ENCODE results near the gene CARS1. TPM values are rescaled to one million over a fixed set of nuclear protein-coding genes. Genes with fewer than 3 reads are reported as not detected.

Gene CARS1
- total and polyA plus RNA-seq, 2 donors (not counting 1 experiment from before 2014, with no cell fraction given), result 31.3 to 49.5 TPM

GRCh38 chr11:3093281-3094191 is 36.3 kb upstream of the CARS1 start:
- Histone ChIP-seq H3K27ac (ENCODE audit: low read length in 2 of 2) (no peak overlapping the region), H3K4me1 (ENCODE audit: control insufficient read depth in 2 of 2, insufficient read depth in 2 of 2, low read length in 2 of 2) (peaks cover 0 to 6% of the 10 kb centered on the region in 2 donors), H3K27me3 (replicated peaks in 1 of 4; ENCODE audit: control extremely low read depth in 1 of 4, control insufficient read depth in 3 of 4, insufficient read depth in 4 of 4, low read length in 3 of 4) (peaks cover 0 to 7% (median 0%) of the 10 kb centered on the region in 4 experiments), H4K20me1 (ENCODE audit: control insufficient read depth, insufficient read depth, low read length, poor library complexity, severe bottlenecking) (no peaks in the 10 kb centered on the region), H3K79me2 (ENCODE audit: control insufficient read depth, insufficient read depth, low read length) (no peaks in the 10 kb centered on the region), H2AFZ (ENCODE audit: insufficient read depth, low read depth, low read length, poor library complexity, severe bottlenecking) (no peak overlapping the region), H3K9me3 (ENCODE audit: control extremely low read depth in 1 of 3, control insufficient read depth in 2 of 3, insufficient read depth in 1 of 3, low read length in 2 of 3) (no peaks in the 10 kb centered on the region), H3K36me3 (replicated peaks in 1 of 2; ENCODE audit: control extremely low read depth in 1 of 2, control insufficient read depth in 1 of 2, extremely low read depth in 1 of 2, insufficient read depth in 2 of 2, low read length in 1 of 2) (no peaks in the 10 kb centered on the region), H3K4me3 (ENCODE audit: control extremely low read depth in 1 of 5, extremely low read depth in 1 of 5, insufficient read depth in 1 of 5, low read depth in 2 of 5, low read length in 4 of 5) (no peak overlapping the region), H3K4me2 (replicated peaks; ENCODE audit: low read depth, low read length, poor library complexity, severe bottlenecking) (no peak overlapping the region), H3K9ac (ENCODE audit: low read length) (no peak overlapping the region)
- intact Hi-C loops (cut with micrococcal nuclease), result loop anchor here (2.0 to 5.0 kb wide), 2 partner anchors 101 to 163 kb away; partner anchors contain the start of gene NAP1L4
- H3K4me1 Mint-ChIP-seq, result no peaks in the 10 kb centered on the region
- H3K27me3 Mint-ChIP-seq, result peaks cover 15% of the 10 kb centered on the region
- DNase-seq (no peak), ATAC-seq (ENCODE audit: low read depth) (no peak)
- peak overlapping the region; percentile 50 for H3K27ac Mint-ChIP-seq
- POLR2A ChIA-PET, result no interaction called here
- 94% methylated on average over 36 of the region's 36 CpGs for WGBS (ENCODE audit: insufficient coverage)
- H3K9me3 Mint-ChIP-seq (ENCODE audit: insufficient read depth), result no peaks in the 10 kb centered on the region
- H3K4me3 Mint-ChIP-seq, result no peak overlapping the region
- CTCF ChIA-PET, result interaction anchor here (1.0 to 6.2 kb wide), 8 partner anchors 21 to 561 kb away, joined by 3 to 112 read pairs (median 8); partner anchors contain the start of gene CARS1
- TF ChIP-seq CTCF (IDR thresholded peaks at IDR 0.05) (no peak), EZH2 (IDR thresholded peaks at IDR 0.05; ENCODE audit: borderline replicate concordance, insufficient read depth, low read depth, low read length, poor library complexity, severe bottlenecking) (no peak)

Data from B cell (primary cell).